Epithelial cell of esophagus (primary cell): ENCODE results near the gene MAP3K19.
"Not testable (repeated sequence)": the region's sequence is repeated elsewhere in the genome, so short reads cannot be mapped to it uniquely, and the experiment has no call there.

Experiments
- DNase-seq: peaks from one replicate; pipeline ENCODE4 v3.0.0; 2010; ENCODE audit warnings: low read depth
- H3K4me3 ChIP-seq: 2 replicates; pipeline ENCODE4 v1.5.1; 2011; ENCODE audit warnings: mild to moderate bottlenecking, low read length, control low read depth
- TF ChIP-seq, protein P1 (sequence below): IDR thresholded peaks from 2 replicates; pipeline ENCODE4 v1.5.1; 2011; ENCODE audit warnings: low read depth, mild to moderate bottlenecking, low read length, control low read depth, inconsistent platforms; ENCODE audit not compliant: insufficient read depth; ENCODE audit errors: missing control alignments

The MAP3K19 gene

DNA sequence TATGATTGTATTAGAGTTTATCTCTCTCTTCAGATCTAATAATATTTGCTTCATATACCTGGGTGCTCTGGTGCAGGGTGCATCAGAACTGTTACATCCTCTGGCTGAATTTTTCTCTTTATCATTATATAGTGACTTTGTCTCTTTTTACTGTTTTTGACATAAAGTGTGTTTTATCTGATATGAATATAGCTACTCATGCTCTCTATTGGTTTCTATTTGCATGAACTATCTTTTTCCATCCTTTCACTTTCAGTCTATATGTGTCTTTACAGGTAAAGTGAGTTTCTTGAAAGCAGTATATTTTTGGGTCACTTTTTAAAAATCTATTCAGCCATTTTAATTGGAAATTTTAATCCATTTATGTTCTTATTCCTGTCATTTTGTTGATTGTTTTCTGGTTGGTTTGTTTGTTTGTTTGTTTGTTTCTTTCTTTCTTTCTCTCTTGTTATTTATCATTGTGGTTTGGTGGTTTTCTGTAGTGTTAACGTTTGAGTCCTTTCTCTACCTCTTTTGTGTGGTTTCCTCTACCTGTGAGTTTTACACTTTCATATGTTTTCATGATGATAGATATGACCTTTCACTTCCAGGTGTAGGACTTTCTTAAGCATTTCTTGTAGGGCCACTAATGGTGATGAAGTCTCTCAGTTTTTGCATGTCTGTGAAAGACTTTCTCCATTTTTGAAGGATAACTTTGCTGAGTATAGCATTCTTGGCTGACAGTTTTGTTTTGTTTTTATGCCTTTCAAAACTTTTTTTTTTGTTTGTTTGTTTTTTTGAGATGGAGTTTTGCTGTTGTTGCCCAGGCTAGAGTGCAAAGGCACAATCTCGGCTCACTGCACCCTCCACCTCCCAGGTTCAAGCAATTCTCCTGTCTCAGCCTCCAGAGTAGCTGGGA, 73.8 kb downstream of the MAP3K19 start:
- no peak for DNase-seq
- TF ChIP-seq, protein P1, sequence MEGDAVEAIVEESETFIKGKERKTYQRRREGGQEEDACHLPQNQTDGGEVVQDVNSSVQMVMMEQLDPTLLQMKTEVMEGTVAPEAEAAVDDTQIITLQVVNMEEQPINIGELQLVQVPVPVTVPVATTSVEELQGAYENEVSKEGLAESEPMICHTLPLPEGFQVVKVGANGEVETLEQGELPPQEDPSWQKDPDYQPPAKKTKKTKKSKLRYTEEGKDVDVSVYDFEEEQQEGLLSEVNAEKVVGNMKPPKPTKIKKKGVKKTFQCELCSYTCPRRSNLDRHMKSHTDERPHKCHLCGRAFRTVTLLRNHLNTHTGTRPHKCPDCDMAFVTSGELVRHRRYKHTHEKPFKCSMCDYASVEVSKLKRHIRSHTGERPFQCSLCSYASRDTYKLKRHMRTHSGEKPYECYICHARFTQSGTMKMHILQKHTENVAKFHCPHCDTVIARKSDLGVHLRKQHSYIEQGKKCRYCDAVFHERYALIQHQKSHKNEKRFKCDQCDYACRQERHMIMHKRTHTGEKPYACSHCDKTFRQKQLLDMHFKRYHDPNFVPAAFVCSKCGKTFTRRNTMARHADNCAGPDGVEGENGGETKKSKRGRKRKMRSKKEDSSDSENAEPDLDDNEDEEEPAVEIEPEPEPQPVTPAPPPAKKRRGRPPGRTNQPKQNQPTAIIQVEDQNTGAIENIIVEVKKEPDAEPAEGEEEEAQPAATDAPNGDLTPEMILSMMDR, result no peak
- H3K4me3 ChIP-seq, result no peak overlapping the region

DNA sequence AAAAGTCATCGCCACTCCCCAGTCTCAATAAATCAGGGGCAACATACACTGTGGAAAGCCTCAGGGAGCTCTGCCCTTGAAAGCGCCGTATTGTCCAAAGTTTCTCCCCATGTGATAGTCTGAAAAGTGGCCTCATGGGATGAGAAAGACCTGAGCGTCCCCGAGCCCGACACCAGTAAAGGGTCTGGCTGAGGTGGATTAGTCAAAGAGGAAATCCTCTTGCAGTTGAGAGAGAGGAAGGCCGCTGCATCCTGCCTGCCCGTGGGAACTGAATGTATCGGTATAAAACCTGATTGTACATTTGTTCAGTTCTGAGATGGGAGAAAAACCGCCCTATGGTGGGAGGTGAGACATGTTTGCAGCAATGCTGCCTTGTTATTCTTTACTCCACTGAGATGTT, 80.1 kb downstream of the MAP3K19 start:
- H3K4me3 ChIP-seq, DNase-seq: not testable (repeated sequence)

DNA sequence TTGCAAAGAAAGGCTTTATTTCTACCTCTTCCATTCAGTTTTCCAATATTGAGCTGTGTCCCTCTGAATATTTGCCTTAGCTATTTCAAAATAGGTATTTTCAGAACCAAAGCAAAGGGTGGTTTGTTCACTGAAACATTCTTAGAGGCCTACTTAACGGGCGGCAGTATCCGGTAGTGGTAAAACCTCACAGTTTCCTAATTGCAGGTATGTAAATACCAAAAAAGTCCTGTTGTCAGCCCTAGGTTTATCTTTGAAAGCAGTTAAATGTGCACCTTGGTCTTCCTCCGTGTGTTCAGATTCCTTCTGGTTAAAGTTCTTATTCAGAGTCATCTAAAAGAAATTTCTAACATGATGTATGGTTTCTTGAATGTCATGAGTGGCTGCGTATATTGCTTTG, 89.8 kb downstream of the MAP3K19 start:
- no peak for DNase-seq
- TF ChIP-seq, protein P1, result no peak

DNA sequence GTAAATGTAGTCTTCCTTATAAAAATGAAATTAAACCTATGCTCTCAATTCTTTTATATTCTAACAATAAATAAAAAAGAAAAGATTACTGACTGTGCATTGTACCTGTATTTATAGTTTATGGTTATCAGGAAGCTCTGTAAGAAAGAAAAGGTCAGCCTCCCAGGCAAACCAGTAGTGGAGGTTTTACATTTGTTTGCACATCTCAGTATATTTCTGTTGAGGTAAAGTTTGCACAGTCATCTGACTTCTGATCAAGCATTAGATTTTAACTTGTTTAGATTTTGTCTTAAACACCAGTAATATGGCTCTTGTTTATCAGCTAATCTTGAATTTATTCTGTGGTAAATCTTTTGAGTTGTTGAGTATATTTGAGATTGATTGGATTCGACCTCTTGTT, 91.5 kb downstream of the MAP3K19 start:
- H3K4me3 ChIP-seq, result no peak overlapping the region
- DNase-seq, result no peak

More for the DNA sequence above, 89.8 kb downstream of the MAP3K19 start:
- no peak overlapping the region for H3K4me3 ChIP-seq

DNA sequence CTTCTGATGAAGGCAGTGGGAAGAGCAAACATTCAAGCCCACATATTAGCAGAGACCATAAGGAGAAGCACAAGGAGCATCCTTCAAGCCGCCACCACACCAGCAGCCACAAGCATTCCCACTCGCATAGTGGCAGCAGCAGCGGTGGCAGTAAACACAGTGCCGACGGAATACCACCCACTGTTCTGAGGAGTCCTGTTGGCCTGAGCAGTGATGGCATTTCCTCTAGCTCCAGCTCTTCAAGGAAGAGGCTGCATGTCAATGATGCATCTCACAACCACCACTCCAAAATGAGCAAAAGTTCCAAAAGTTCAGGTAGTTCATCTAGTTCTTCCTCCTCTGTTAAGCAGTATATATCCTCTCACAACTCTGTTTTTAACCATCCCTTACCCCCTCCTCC, 93.2 kb downstream of the MAP3K19 start:
- DNase-seq, result no peak
- TF ChIP-seq, protein P1, result no peak
- H3K4me3 ChIP-seq, result no peak overlapping the region

More for the DNA sequence above, 91.5 kb downstream of the MAP3K19 start:
- TF ChIP-seq, protein P1, result no peak

DNA sequence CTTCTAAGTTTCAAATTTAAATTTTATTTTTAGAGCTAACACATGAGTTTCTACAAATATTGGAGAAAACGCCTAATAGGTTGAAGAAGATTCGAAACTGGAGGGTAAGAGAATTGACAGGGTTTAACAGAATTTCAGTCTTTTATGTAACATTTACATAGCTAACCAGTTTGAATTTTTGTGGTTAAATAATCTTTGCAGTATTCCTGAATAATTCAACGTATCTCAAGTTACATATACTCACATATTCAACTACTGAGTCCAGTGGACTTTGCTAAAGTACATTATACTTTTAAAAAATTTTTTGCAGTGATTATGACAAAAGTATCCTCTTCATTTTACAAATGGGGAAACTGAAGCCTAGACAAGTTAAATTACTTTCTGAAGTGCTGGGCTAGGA, 94.6 kb downstream of the MAP3K19 start:
- TF ChIP-seq, protein P1, result no peak
- no peak overlapping the region for H3K4me3 ChIP-seq
- no peak for DNase-seq

DNA sequence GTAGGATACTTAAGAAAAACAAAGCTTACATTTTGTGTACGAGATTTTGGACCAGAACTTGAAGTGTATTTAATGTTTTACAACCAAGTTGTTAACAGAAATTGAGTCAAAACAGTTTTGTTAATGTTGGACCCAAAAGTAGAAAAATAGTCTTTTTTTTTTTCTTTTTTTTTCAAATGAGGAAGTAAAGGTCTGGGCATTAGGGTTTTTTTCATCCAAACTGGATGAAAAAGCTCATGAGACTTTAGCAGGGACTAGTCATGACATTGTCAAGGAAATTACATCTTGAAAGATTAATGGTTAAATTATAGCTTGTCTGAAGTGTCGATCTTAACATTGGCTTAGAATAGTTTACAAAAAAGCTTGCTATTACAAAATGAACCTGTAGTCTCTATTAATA, 96.4 kb downstream of the MAP3K19 start:
- TF ChIP-seq, protein P1, result no peak
- H3K4me3 ChIP-seq, result no peak overlapping the region
- no peak for DNase-seq
